ENCODE data around the gene CHRM1. TPM values are rescaled to one million over a fixed set of nuclear protein-coding genes. Genes with fewer than 3 reads are reported as not detected.
A peak's percentile ranks its signal among the peaks of the same experiment; 100 is the strongest.
"Not testable (repeated sequence)": the region's sequence is repeated elsewhere in the genome, so short reads cannot be mapped to it uniquely, and the experiment has no call there.

CHRM1 gene
- total and polyA plus RNA-seq, 3 experiments from 2014 or later, result not detected

- no peaks in the 10 kb centered on the region for H3K36me3 Mint-ChIP-seq
- Histone ChIP-seq H3K36me3 (ENCODE audit: insufficient read depth, low read length) (no peaks in the 10 kb centered on the region), H3K27me3 (ENCODE audit: insufficient read depth, low read length, poor library complexity, severe bottlenecking) (no peaks in the 10 kb centered on the region), H3K9me3 (ENCODE audit: low read length) (no peaks in the 10 kb centered on the region), H3K27ac (ENCODE audit: low read depth, low read length) (no peak overlapping the region), H3K4me1 (ENCODE audit: insufficient read depth, low read length) (no peaks in the 10 kb centered on the region), H3K4me3 (ENCODE audit: low read length) (no peak overlapping the region)
- H3K27ac Mint-ChIP-seq, result no peak overlapping the region
- peaks cover 14 to 66% of the 10 kb centered on the region in 2 donors for H3K27me3 Mint-ChIP-seq
- CTCF ChIA-PET, result no interaction called here
- H3K4me3 Mint-ChIP-seq, result no peak overlapping the region
- no peak for DNase-seq
- peaks cover 0 to 6% (median 0%) of the 10 kb centered on the region in 3 donors for H3K4me1 Mint-ChIP-seq
- H3K9me3 Mint-ChIP-seq, result no peaks in the 10 kb centered on the region
- POLR2A ChIA-PET, result no interaction called here
These were observed 33.3 kb upstream of the CHRM1 start for GRCh38 chr11:62954478-62954877.

DNA sequence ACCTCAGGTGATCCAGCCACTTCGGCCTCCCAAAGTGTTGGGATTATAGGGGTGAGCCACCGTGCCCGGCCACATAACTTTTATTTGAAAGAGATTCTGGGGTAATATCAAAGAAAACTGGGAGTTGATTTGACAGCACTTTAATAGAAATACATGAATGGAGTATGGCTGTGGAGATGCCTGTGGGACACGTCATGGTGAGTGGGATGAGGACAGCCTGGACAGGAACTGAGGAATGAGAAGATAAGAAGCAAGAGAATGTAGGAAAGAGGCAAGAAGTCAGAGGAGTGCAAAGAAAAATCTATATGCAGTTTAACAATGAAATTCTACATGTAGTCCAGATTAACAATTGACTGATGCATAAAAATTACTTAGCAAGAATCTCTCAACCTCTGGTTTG lies 32.6 kb upstream of the CHRM1 start:
- Histone ChIP-seq H3K4me1 (ENCODE audit: insufficient read depth, low read length) (no peaks in the 10 kb centered on the region), H3K9me3 (ENCODE audit: low read length) (no peaks in the 10 kb centered on the region), H3K4me3 (ENCODE audit: low read length) (no peak overlapping the region), H3K36me3 (ENCODE audit: insufficient read depth, low read length) (no peaks in the 10 kb centered on the region), H3K27me3 (ENCODE audit: insufficient read depth, low read length, poor library complexity, severe bottlenecking) (no peaks in the 10 kb centered on the region), H3K27ac (ENCODE audit: low read depth, low read length) (no peak overlapping the region)
- no peak overlapping the region for H3K4me3 Mint-ChIP-seq
- peaks cover 15 to 64% of the 10 kb centered on the region in 2 donors for H3K27me3 Mint-ChIP-seq
- ChIA-PET POLR2A (no interaction called here), CTCF (no interaction called here)
- peak overlapping the region in 1 of 8 donors; percentile 7 for H3K27ac Mint-ChIP-seq
- H3K4me1 Mint-ChIP-seq, result peaks cover 0 to 3% (median 0%) of the 10 kb centered on the region in 3 donors
- no peak for DNase-seq
- H3K9me3 Mint-ChIP-seq, result no peaks in the 10 kb centered on the region
- no peaks in the 10 kb centered on the region for H3K36me3 Mint-ChIP-seq

DNA sequence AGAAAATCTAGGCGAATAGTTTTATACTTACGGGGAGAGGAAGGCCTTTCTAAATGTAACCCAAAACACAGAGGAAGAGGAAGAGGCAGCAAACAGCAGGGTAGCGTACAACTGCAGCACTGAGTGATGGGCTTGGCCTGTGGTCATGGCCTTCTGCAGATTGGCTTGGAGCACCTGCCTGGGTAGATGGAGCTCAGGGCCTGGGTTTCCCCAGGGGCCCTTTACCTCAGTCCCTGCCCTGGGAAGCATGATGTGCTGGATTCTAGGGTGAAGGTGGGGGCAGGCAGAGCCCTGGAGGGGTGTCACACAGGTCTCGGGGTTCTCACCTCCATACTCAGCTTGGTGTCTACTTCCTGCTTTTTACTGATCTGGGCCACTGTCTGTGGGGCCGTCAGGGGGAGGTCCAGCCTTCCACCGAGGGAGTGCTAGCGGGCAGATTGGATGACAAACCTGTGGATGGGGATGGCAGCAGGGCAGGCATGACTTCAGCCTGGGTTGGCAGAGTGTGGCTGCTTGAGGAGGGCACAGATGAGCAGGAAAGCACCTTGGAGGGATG lies 27.7 kb upstream of the CHRM1 start:
- POLR2A ChIA-PET, result no interaction called here
- no peak overlapping the region for H3K4me3 ChIP-seq (ENCODE audit: low read length)
- H3K36me3 ChIP-seq (ENCODE audit: insufficient read depth, low read length), result no peaks in the 10 kb centered on the region
- no peaks in the 10 kb centered on the region for H3K4me1 ChIP-seq (ENCODE audit: insufficient read depth, low read length)
- no peak overlapping the region for H3K27ac ChIP-seq (ENCODE audit: low read depth, low read length)
- no peak overlapping the region for H3K4me3 Mint-ChIP-seq
- H3K4me1 Mint-ChIP-seq, result no peaks in the 10 kb centered on the region
- H3K36me3 Mint-ChIP-seq, result no peaks in the 10 kb centered on the region
- DNase-seq, result no peak
- H3K27me3 ChIP-seq (ENCODE audit: insufficient read depth, low read length, poor library complexity, severe bottlenecking), result no peaks in the 10 kb centered on the region
- H3K27ac Mint-ChIP-seq, result no peak overlapping the region
- H3K9me3 ChIP-seq (ENCODE audit: low read length), result no peaks in the 10 kb centered on the region
- CTCF ChIA-PET, result no interaction called here
- peaks cover 8 to 66% of the 10 kb centered on the region in 2 donors for H3K27me3 Mint-ChIP-seq
- no peaks in the 10 kb centered on the region for H3K9me3 Mint-ChIP-seq

DNA sequence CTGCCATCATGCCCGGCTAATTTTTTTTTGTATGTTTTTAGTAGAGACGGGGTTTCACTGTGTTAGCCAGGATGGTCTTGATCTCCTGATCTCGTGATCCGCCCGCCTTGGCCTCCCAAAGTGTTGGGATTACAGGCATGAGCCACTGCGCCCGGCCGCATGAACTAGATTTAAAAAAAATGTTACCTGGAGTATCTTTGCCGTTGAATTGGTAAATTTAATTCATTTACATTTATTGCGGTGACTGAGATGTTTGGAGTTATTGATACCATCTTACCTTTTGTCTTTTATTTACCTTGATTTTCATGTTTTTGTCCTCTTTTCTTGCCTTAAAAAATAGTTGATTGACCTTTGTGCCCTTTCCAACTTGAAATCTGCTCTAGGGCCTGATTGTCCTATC lies 24.4 kb upstream of the CHRM1 start:
- H3K9me3 ChIP-seq (ENCODE audit: low read length); H3K4me3 ChIP-seq (ENCODE audit: low read length); H3K4me3 Mint-ChIP-seq; H3K9me3 Mint-ChIP-seq; H3K4me1 ChIP-seq (ENCODE audit: insufficient read depth, low read length); DNase-seq; POLR2A ChIA-PET; H3K27ac ChIP-seq (ENCODE audit: low read depth, low read length); H3K4me1 Mint-ChIP-seq; H3K27me3 ChIP-seq (ENCODE audit: insufficient read depth, low read length, poor library complexity, severe bottlenecking); H3K36me3 Mint-ChIP-seq; H3K27ac Mint-ChIP-seq; CTCF ChIA-PET; H3K36me3 ChIP-seq (ENCODE audit: insufficient read depth, low read length): not testable (repeated sequence)
- H3K27me3 Mint-ChIP-seq, result peaks cover 6 to 67% of the 10 kb centered on the region in 2 donors

- POLR2A ChIA-PET, result interaction anchor here (0.6 kb wide), 1 partner anchor 14 kb away, joined by 8 read pairs; no protein-coding TSS in a partner anchor
- H3K9me3 Mint-ChIP-seq; CTCF ChIA-PET; H3K36me3 Mint-ChIP-seq; H3K27me3 ChIP-seq (ENCODE audit: insufficient read depth, low read length, poor library complexity, severe bottlenecking); H3K27ac ChIP-seq (ENCODE audit: low read depth, low read length); H3K36me3 ChIP-seq (ENCODE audit: insufficient read depth, low read length); H3K9me3 ChIP-seq (ENCODE audit: low read length); DNase-seq; H3K4me3 ChIP-seq (ENCODE audit: low read length); H3K4me1 ChIP-seq (ENCODE audit: insufficient read depth, low read length); H3K4me1 Mint-ChIP-seq; H3K4me3 Mint-ChIP-seq: not testable (repeated sequence)
- H3K27ac Mint-ChIP-seq, result peak overlapping the region in 1 of 8 donors; percentile 27
- peaks cover 6 to 16% of the 10 kb centered on the region in 2 donors for H3K27me3 Mint-ChIP-seq
These were observed 16.4 kb upstream of the CHRM1 start for GRCh38 chr11:62937528-62937927.

GRCh38 chr11:62934496-62934785 lies 13.3 kb upstream of the CHRM1 start:
- no peaks in the 10 kb centered on the region for H3K9me3 ChIP-seq (ENCODE audit: low read length)

DNA sequence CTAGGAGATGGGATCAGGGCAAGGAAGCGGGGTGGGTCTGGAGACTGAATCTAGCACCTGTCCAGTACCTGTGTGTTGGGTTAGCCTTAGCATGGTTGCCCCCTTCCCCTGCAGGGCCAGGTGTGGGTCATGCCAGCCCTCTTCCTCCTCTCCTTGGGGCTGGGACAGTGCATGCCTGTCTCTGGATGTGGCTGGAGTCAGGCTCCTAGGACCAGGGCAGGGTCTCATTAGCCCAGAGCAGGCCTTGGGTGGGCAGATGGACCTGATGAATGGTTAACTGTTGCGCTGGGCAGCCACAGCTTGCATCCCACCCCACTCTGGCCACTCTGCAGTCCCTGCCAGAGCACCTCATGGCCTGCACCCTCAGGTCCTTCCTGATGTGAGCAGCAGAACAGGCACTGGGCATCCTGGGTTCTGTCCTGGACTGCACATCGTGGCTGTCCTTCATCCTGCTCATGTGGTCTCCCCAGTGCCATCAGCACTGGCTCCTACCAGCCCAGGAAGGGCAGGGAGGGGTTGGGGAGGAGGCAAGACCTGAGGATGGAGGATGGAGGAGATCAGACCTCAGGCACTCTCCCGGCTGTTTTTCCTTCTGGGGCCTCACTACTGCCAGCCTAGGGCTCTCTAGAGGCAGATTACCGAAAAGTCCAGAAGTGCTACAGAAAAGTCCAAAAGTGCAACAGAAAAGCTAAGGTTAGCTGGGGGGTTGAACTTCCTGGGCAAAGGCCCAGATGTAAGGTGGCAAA lies 12.8 kb upstream of the CHRM1 start:
- Mint-ChIP-seq H3K27me3 (peaks cover 26 to 33% of the 10 kb centered on the region in 2 donors), H3K9me3 (no peaks in the 10 kb centered on the region), H3K4me3 (no peak overlapping the region), H3K4me1 (no peaks in the 10 kb centered on the region), H3K36me3 (no peaks in the 10 kb centered on the region), H3K27ac (no peak overlapping the region)
- CTCF ChIA-PET, result no interaction called here
- no peak overlapping the region for H3K4me3 ChIP-seq (ENCODE audit: low read length)
- POLR2A ChIA-PET, result no interaction called here
- H3K27ac ChIP-seq (ENCODE audit: low read depth, low read length), result no peak overlapping the region
- H3K36me3 ChIP-seq (ENCODE audit: insufficient read depth, low read length), result no peaks in the 10 kb centered on the region
- no peak for DNase-seq
- H3K27me3 ChIP-seq (ENCODE audit: insufficient read depth, low read length, poor library complexity, severe bottlenecking), result no peaks in the 10 kb centered on the region
- no peaks in the 10 kb centered on the region for H3K4me1 ChIP-seq (ENCODE audit: insufficient read depth, low read length)
- no peaks in the 10 kb centered on the region for H3K9me3 ChIP-seq (ENCODE audit: low read length)

More at GRCh38 chr11:62934496-62934785, 13.3 kb upstream of the CHRM1 start:
- H3K4me3 Mint-ChIP-seq, result no peak overlapping the region
- no peak overlapping the region for H3K27ac Mint-ChIP-seq
- Histone ChIP-seq H3K36me3 (ENCODE audit: insufficient read depth, low read length) (no peaks in the 10 kb centered on the region), H3K27ac (ENCODE audit: low read depth, low read length) (no peak overlapping the region), H3K4me1 (ENCODE audit: insufficient read depth, low read length) (no peaks in the 10 kb centered on the region), H3K4me3 (ENCODE audit: low read length) (no peak overlapping the region), H3K27me3 (ENCODE audit: insufficient read depth, low read length, poor library complexity, severe bottlenecking) (no peaks in the 10 kb centered on the region)
- no peaks in the 10 kb centered on the region for H3K9me3 Mint-ChIP-seq
- no peaks in the 10 kb centered on the region for H3K4me1 Mint-ChIP-seq
- peaks cover 24 to 29% of the 10 kb centered on the region in 2 donors for H3K27me3 Mint-ChIP-seq
- CTCF ChIA-PET, result no interaction called here
- POLR2A ChIA-PET, result no interaction called here
- H3K36me3 Mint-ChIP-seq, result no peaks in the 10 kb centered on the region
- DNase-seq, result no peak

GRCh38 chr11:62933285-62933684 lies 12.1 kb upstream of the CHRM1 start:
- H3K9me3 Mint-ChIP-seq, result no peaks in the 10 kb centered on the region
- POLR2A ChIA-PET, result no interaction called here
- no peaks in the 10 kb centered on the region for H3K4me1 Mint-ChIP-seq
- Histone ChIP-seq H3K27me3 (ENCODE audit: insufficient read depth, low read length, poor library complexity, severe bottlenecking) (no peaks in the 10 kb centered on the region), H3K4me3 (ENCODE audit: low read length) (no peak overlapping the region), H3K36me3 (ENCODE audit: insufficient read depth, low read length) (no peaks in the 10 kb centered on the region), H3K27ac (ENCODE audit: low read depth, low read length) (no peak overlapping the region), H3K4me1 (ENCODE audit: insufficient read depth, low read length) (no peaks in the 10 kb centered on the region), H3K9me3 (ENCODE audit: low read length) (no peaks in the 10 kb centered on the region)
- CTCF ChIA-PET, result no interaction called here
- no peak overlapping the region for H3K4me3 Mint-ChIP-seq
- no peaks in the 10 kb centered on the region for H3K36me3 Mint-ChIP-seq
- no peak for DNase-seq
- H3K27ac Mint-ChIP-seq, result no peak overlapping the region
- peaks cover 33 to 40% of the 10 kb centered on the region in 2 donors for H3K27me3 Mint-ChIP-seq
